H1 (cell line): ENCODE data around the gene LIPC. TPM values are rescaled to one million over a fixed set of nuclear protein-coding genes. Genes with fewer than 3 reads are reported as not detected.

Experiments
- CTCF ChIA-PET: fragments of 300-600 bp; sonication (Branson Sonifier 250); formaldehyde crosslinking; loops from one replicate; lab custom pipeline; 2021; ENCODE audit not compliant: partially characterized antibody; lab: Charles Lee
- POLR2A ChIA-PET: fragments of 300-600 bp; sonication (Branson Sonifier 250); formaldehyde crosslinking; loops from one replicate; lab custom pipeline; 2021; ENCODE audit warnings: inconsistent platforms; ENCODE audit not compliant: partially characterized antibody; lab: Charles Lee
- DNase-seq, 2 experiments: peaks; one replicate each; pipeline versions ENCODE4 v3.0.0 to v3.0.0-alpha.2; 2010 to 2022; ENCODE audit warnings: low spot score in 2 of 2, low read depth in 1 of 2, mixed read lengths in 1 of 2
- FAIRE-seq: peaks from 2 replicates; lab custom pipeline; 2011; peaks lifted over from hg19 to GRCh38; lab: Jason Lieb, UNC
- H2AFZ ChIP-seq: 2 replicates; pipeline ENCODE4 v1.8.1; 2012; ENCODE audit warnings: low read length, inconsistent platforms
- H2AK5ac ChIP-seq: 2 replicates; pipeline ENCODE4 v1.6.1; 2013; ENCODE audit warnings: low read depth, low read length
- H2BK120ac ChIP-seq: replicated peaks from 2 replicates; pipeline ENCODE3; 2013; ENCODE audit warnings: low read depth, low read length, inconsistent platforms
- H2BK12ac ChIP-seq: 2 replicates; pipeline ENCODE4 v1.6.1; 2013; ENCODE audit warnings: low read depth, low read length
- H2BK15ac ChIP-seq: 2 replicates; pipeline ENCODE4 v1.6.1; 2013; ENCODE audit warnings: low read length
- H2BK20ac ChIP-seq: 2 replicates; pipeline ENCODE4 v1.6.1; 2013; ENCODE audit warnings: low read length
- H2BK5ac ChIP-seq: 2 replicates; pipeline ENCODE4 v1.6.1; 2013; ENCODE audit warnings: low read depth, low read length
- H3K14ac ChIP-seq: 2 replicates; pipeline ENCODE4 v1.6.1; 2013; ENCODE audit warnings: inconsistent platforms; ENCODE audit not compliant: insufficient read length
- H3K18ac ChIP-seq: 2 replicates; pipeline ENCODE4 v1.6.1; 2013; ENCODE audit warnings: low read length; ENCODE audit errors: extremely low read depth
- H3K23ac ChIP-seq: 2 replicates; pipeline ENCODE4 v1.6.1; 2013; ENCODE audit warnings: inconsistent platforms; ENCODE audit not compliant: insufficient read length
- H3K23me2 ChIP-seq: 2 replicates; pipeline ENCODE4 v1.6.1; 2013; ENCODE audit warnings: low read depth, low read length
- H3K27ac ChIP-seq: 2 replicates; pipeline ENCODE4 v1.6.1; 2011; ENCODE audit warnings: low read depth, low read length, inconsistent platforms
- H3K27me3 ChIP-seq, 4 experiments: replicated peaks in 1 of 4; 1 replicate in 1 of 4; 2 replicates in 3 of 4; pipeline versions ENCODE4 v1.6.1 to v1.8.1; 2011 to 2013; ENCODE audit warnings: low read length in 3 of 4, mild to moderate bottlenecking in 3 of 4, inconsistent platforms in 2 of 4, mixed read lengths in 2 of 4, moderate library complexity in 1 of 4; ENCODE audit not compliant: control insufficient read depth in 3 of 4, insufficient read depth in 3 of 4; ENCODE audit errors: extremely low read depth in 1 of 4
- H3K36me3 ChIP-seq, 4 experiments: 2 replicates each; pipeline versions ENCODE4 v1.6.1 to v1.8.1; 2011 to 2013; ENCODE audit warnings: mild to moderate bottlenecking in 4 of 4, low read length in 3 of 4, moderate library complexity in 2 of 4, control low read depth in 1 of 4, inconsistent platforms in 1 of 4; ENCODE audit not compliant: insufficient read depth in 4 of 4, control insufficient read depth in 2 of 4
- H3K4ac ChIP-seq: replicated peaks from 2 replicates; pipeline ENCODE3; 2013; ENCODE audit warnings: low read length, low read depth, mixed read lengths, inconsistent platforms; ENCODE audit not compliant: insufficient read length
- H3K4me1 ChIP-seq, 4 experiments: replicated peaks in 1 of 4; 1 replicate in 1 of 4; 2 replicates in 3 of 4; pipeline versions ENCODE4 v1.6.1 to v1.8.1; 2011 to 2013; ENCODE audit warnings: low read length in 3 of 4, inconsistent platforms in 2 of 4, mixed read lengths in 1 of 4; ENCODE audit not compliant: insufficient read depth in 4 of 4, control insufficient read depth in 3 of 4
- H3K4me2 ChIP-seq, 2 experiments: 2 replicates each; pipeline versions ENCODE4 v1.6.1 to v1.8.1; 2011 to 2013; ENCODE audit warnings: low read depth in 2 of 2, low read length in 2 of 2, control low read depth in 1 of 2, inconsistent platforms in 1 of 2, mild to moderate bottlenecking in 1 of 2; ENCODE audit not compliant: insufficient read depth in 1 of 2
- H3K4me3 ChIP-seq, 4 experiments: fragments of 200-600, 300-600 bp in 1 of 4; sonication (generic), shearing (Covaris generic), sonication (Bioruptor Twin) in 1 of 4; 2 replicates each; pipeline versions ENCODE4 v1.5.1 to v1.8.1; 2011 to 2016; ENCODE audit warnings: low read length in 4 of 4, low read depth in 3 of 4, control low read depth in 2 of 4, inconsistent platforms in 2 of 4, mild to moderate bottlenecking in 2 of 4, mixed read lengths in 1 of 4, moderate library complexity in 1 of 4; ENCODE audit not compliant: insufficient read depth in 2 of 4; ENCODE audit errors: extremely low read depth in 1 of 4
- H3K56ac ChIP-seq: replicated peaks from 2 replicates; pipeline ENCODE3; 2013; ENCODE audit warnings: low read depth, mild to moderate bottlenecking, mixed read lengths, low read length, inconsistent platforms; ENCODE audit not compliant: insufficient read length
- H3K79me1 ChIP-seq: 2 replicates; pipeline ENCODE4 v1.6.1; 2013; ENCODE audit warnings: low read depth, low read length, control low read depth
- H3K79me2 ChIP-seq, 2 experiments: 2 replicates each; pipeline versions ENCODE4 v1.6.1 to v1.8.1; 2012 to 2013; ENCODE audit warnings: low read length in 2 of 2, mild to moderate bottlenecking in 2 of 2, inconsistent platforms in 1 of 2; ENCODE audit not compliant: insufficient read depth in 2 of 2, control insufficient read depth in 1 of 2
- H3K9ac ChIP-seq, 4 experiments: replicated peaks in 1 of 4; 1 replicate in 1 of 4; 2 replicates in 3 of 4; pipeline versions ENCODE4 v1.6.1 to v1.8.1; 2011 to 2013; ENCODE audit warnings: low read depth in 3 of 4, low read length in 3 of 4, control low read depth in 2 of 4, mild to moderate bottlenecking in 2 of 4, moderate library complexity in 2 of 4, inconsistent platforms in 1 of 4; ENCODE audit errors: extremely low read depth in 1 of 4
- H3K9me3 ChIP-seq, 2 experiments: 2 replicates each; pipeline versions ENCODE4 v1.6.1 to v1.8.1; 2012 to 2013; ENCODE audit warnings: mild to moderate bottlenecking in 2 of 2, moderate library complexity in 2 of 2, control low read depth in 1 of 2, inconsistent platforms in 1 of 2, low read depth in 1 of 2, low read length in 1 of 2, mixed read lengths in 1 of 2; ENCODE audit not compliant: insufficient read depth in 2 of 2
- H4K20me1 ChIP-seq, 2 experiments: replicated peaks in 1 of 2; 2 replicates each; pipeline versions ENCODE3 to v1.8.1; 2011 to 2013; ENCODE audit warnings: inconsistent platforms in 2 of 2, low read length in 2 of 2, mild to moderate bottlenecking in 1 of 2; ENCODE audit not compliant: insufficient read depth in 2 of 2, control insufficient read depth in 1 of 2
- H4K5ac ChIP-seq: 2 replicates; pipeline ENCODE4 v1.6.1; 2013; ENCODE audit warnings: low read length, low read depth, mixed read lengths, inconsistent platforms; ENCODE audit not compliant: insufficient read length
- H4K8ac ChIP-seq: 2 replicates; pipeline ENCODE4 v1.8.0; 2013; ENCODE audit warnings: mild to moderate bottlenecking, moderate library complexity, low read length, inconsistent platforms; ENCODE audit not compliant: insufficient read depth; ENCODE audit errors: extremely low read depth
- H4K91ac ChIP-seq: replicated peaks from 2 replicates; pipeline ENCODE3; 2013; ENCODE audit warnings: low read length, mixed read lengths, inconsistent platforms; ENCODE audit not compliant: insufficient read length
- CBX8 ChIP-seq: fragments of 300-800, 300-1000 bp; sonication (generic); IDR thresholded peaks from 2 replicates; pipeline ENCODE4 v1.7.1; 2016; ENCODE audit warnings: low read depth, low read length, borderline replicate concordance
- CTBP2 ChIP-seq: IDR thresholded peaks from 2 replicates; pipeline ENCODE4 v1.7.0; 2011; ENCODE audit warnings: borderline replicate concordance, mild to moderate bottlenecking, moderate library complexity, mixed read lengths, low read length; ENCODE audit not compliant: insufficient read depth, insufficient read length
- RFX5 ChIP-seq: IDR thresholded peaks from 2 replicates; pipeline ENCODE4 v1.6.1; 2011; ENCODE audit warnings: low read depth, low read length, improper control_type of control experiment, borderline replicate concordance
- RNF2 ChIP-seq: fragments of 200-900, 300-1000 bp; sonication (generic); IDR thresholded peaks from 2 replicates; pipeline ENCODE4 v1.7.1; 2016; ENCODE audit warnings: borderline replicate concordance, low read depth, mild to moderate bottlenecking, antibody characterized with exemption, low read length; ENCODE audit not compliant: poor library complexity, severe bottlenecking; ENCODE audit errors: missing control alignments
- SP1 ChIP-seq: IDR thresholded peaks from 2 replicates; pipeline ENCODE4 v1.6.1; 2011; ENCODE audit warnings: low read depth, low read length
- WGBS, 2 experiments: shearing (Covaris generic) in 1 of 2; methylation state at CpG; one replicate each; pipeline versions ENCODE4 v1.1.6 to v1.1.7; 2013 to 2015; ENCODE audit warnings: low lambda C conversion rate in 2 of 2, mixed read lengths in 2 of 2, inconsistent platforms in 1 of 2, low coverage in 1 of 2, missing lambda C conversion rate in 1 of 2; ENCODE audit not compliant: insufficient replicate concordance in 2 of 2, insufficient coverage in 1 of 2, insufficient read length in 1 of 2; ENCODE audit errors: extremely low coverage in 1 of 2, missing lambda C conversion rate in 1 of 2; 5-methylcytosine and 5-hydroxymethylcytosine counted together
- polyA plus RNA-seq, 7 experiments: library from polyadenylated mRNA; depleted of rRNA in 3 of 7; stranded (reverse) in 5 of 7; unstranded in 2 of 7; fragments of >200 nt in 5 of 7; fragments of 200-250 nt in 2 of 7; gene quantifications; 1 replicate in 5 of 7; 2 replicates in 1 of 7; 4 replicates in 1 of 7; pipeline versions ENCODE4 v1.2.1 to v1.2.3, GENCODE V29; 2011 to 2013; ENCODE audit warnings: missing spikeins in 2 of 7, mixed read lengths in 2 of 7
- total RNA-seq: library from RNA; stranded (reverse); fragmentation: NEBNext Ultra II Directional; extraction: Animal tissue kit (Norgen Biotek cat#: 25700); gene quantifications from 2 replicates; pipeline ENCODE4 v1.2.1, GENCODE V29; 2021

Gene LIPC
- total and polyA plus RNA-seq, 2 of the 8 experiments (the other 6 are each of a cell fraction or from before 2014, with no cell fraction given), result not detected

GRCh38 chr15:58391088-58391487 is 40.7 kb upstream of the LIPC start:
- no peak for FAIRE-seq
- H3K36me3 ChIP-seq, result no peaks in the 10 kb centered on the region
- no peak overlapping the region for H2AFZ ChIP-seq
- no peak overlapping the region for H2BK20ac ChIP-seq
- no peak overlapping the region for H3K4me2 ChIP-seq
- no peak overlapping the region for H4K91ac ChIP-seq
- no peak overlapping the region for H4K8ac ChIP-seq
- WGBS, 2 experiments, result 82% methylated on average over 6 of the region's 6 CpGs; no CpG with 5 or more reads in 1 of the 2 experiments
- no peaks in the 10 kb centered on the region for H3K79me1 ChIP-seq
- no peaks in the 10 kb centered on the region; a peak in 1 of 7 replicates for H3K27me3 ChIP-seq
- H3K9me3 ChIP-seq, result no peaks in the 10 kb centered on the region
- H3K23ac ChIP-seq, result no peak overlapping the region
- no peak overlapping the region for H2BK5ac ChIP-seq
- no peaks in the 10 kb centered on the region for H3K4me1 ChIP-seq
- no peak overlapping the region for H3K4ac ChIP-seq
- no peak overlapping the region for H3K14ac ChIP-seq
- H2AK5ac ChIP-seq, result no peak overlapping the region
- no peak overlapping the region for H3K4me3 ChIP-seq
- H4K20me1 ChIP-seq, result no peaks in the 10 kb centered on the region
- no peak for DNase-seq
- no peak overlapping the region for H2BK12ac ChIP-seq
- H3K23me2 ChIP-seq, result no peaks in the 10 kb centered on the region
- no peak overlapping the region for H3K56ac ChIP-seq
- CTCF ChIA-PET, result interaction anchor here (0.9 kb wide), 1 partner anchor 11 kb away, joined by 3 read pairs; no protein-coding TSS in a partner anchor
- H3K18ac ChIP-seq, result no peak overlapping the region
- H3K27ac ChIP-seq, result no peak overlapping the region
- H3K79me2 ChIP-seq, result no peaks in the 10 kb centered on the region
- H4K5ac ChIP-seq, result no peak overlapping the region
- POLR2A ChIA-PET, result no interaction called here
- no peak overlapping the region for H2BK15ac ChIP-seq
- H2BK120ac ChIP-seq, result no peak overlapping the region
- no peak overlapping the region for H3K9ac ChIP-seq
- no peak for TF ChIP-seq CBX8
- no peak for TF ChIP-seq CTBP2
- no peak for TF ChIP-seq RNF2
- TF ChIP-seq SP1, result no peak
- TF ChIP-seq RFX5, result no peak
